Activated gamma-delta T cell (primary cell): ENCODE results near the gene RABL6.
"Not testable (repeated sequence)": the region's sequence is repeated elsewhere in the genome, so short reads cannot be mapped to it uniquely, and the experiment has no call there.

Experiments
- DNase-seq: peaks from one replicate; lab custom pipeline; 2025; lab: John Stamatoyannopoulos, UW

Gene RABL6

DNA sequence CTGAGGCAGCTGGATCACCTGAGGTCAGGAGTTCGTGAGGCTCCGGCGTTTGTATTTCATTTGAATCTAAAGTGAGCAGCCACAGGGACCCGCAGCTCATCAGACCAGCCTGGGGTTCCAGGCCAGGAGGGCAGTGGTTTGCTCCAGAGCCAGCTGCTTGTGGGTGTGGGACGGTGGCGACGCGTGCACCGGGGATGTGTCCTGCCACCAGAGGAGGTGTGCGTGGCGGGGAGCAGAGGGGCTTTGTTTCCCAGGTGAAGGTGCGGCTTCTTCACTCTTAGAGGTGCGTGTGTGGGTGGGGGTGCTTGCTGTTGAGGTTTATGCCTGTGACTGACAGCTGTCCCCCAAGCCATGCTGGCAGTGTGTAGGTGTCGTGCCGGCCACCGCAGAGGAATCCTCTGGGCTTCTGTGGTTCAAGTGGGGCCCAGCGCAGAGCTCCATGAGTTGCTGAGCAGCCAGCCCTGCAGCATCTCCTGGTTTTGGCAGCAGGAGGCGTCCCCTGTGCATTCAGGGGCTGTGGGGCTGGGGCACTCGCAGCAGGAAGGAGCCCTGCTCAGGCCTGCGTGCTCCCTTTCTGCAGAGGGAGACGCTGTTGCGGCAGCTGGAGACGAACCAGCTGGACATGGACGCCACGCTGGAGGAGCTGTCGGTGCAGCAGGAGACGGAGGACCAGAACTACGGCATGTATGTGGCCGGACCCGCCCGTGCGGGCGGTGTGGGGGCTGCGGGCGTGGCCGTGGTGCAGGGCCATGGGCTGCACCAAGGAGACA is 27.6 kb downstream of the RABL6 start:
- DNase-seq: no peak

DNA sequence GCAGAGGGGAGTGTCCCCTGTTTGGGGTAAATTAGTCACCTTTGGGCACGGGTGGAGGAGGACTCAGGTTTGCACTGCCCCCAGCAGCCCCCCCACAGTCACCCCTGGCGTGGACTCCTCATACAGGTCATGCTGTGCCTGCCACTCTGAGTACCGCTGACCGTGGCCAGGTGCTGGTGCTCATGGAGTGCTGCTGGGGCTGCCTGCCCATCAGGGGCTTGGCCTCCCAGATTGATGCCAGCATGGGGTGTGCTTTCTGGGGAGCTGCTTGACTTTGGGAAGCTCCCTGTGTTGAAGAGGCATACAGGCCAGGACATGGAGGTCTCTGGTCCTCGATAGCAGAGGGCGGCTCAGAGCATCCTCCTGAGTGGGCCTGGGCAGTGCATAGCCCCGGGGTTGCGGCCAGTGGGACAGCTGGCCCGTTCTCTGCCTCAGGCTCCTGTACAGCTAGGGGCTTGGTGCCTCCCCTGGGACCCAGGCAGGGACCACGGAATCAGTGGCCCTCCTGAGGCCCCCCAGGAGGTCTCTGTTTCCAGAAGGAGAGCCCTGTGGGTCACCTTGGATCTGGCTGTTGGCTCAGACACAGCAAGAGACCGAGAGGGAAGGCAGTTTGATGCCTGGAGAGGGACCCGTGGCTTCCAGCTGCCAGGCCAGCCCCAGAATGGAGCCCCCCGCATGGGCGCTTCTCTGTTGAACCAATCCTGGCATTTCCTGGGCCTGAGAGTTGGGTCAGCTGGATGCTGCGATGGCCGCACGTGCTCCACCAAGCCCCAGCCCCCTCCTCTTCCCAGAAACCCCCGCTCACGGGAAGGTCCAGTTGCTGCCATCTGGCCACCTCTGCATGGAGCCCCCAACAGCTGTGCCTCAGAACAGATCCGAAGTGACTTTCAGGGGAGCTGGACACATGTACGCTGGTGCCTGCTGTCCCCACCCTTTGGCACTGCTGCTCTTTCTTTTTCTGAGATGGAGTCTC is 28.5 kb downstream of the RABL6 start:
- DNase-seq: no peak

DNA sequence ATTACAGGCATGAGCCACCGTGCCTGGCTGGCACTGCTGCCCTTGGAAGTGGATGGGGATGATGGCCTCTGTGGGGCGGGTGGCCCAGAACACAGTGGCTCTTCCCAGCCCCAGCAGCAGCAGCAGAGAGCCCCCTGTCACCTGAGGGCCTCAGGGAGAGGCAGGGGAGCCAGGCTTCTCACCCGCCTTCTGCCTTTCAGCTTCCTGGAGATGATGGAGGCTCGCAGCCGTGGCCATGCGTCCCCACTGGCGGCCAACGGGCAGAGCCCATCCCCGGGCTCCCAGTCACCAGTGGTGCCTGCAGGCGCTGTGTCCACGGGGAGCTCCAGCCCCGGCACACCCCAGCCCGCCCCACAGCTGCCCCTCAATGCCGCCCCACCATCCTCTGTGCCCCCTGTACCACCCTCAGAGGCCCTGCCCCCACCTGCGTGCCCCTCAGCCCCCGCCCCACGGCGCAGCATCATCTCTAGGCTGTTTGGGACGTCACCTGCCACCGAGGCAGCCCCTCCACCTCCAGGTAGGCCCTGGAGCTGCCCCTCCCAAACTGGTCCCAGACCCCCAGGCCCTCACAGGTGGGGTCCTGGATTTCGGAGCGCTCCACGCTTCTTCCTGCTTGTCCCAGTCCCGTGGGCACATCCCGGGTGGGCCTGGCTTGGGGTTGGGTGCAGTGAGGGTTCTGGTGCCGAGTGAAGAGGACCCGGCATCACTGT is 29.6 kb downstream of the RABL6 start:
- DNase-seq: no peak

DNA sequence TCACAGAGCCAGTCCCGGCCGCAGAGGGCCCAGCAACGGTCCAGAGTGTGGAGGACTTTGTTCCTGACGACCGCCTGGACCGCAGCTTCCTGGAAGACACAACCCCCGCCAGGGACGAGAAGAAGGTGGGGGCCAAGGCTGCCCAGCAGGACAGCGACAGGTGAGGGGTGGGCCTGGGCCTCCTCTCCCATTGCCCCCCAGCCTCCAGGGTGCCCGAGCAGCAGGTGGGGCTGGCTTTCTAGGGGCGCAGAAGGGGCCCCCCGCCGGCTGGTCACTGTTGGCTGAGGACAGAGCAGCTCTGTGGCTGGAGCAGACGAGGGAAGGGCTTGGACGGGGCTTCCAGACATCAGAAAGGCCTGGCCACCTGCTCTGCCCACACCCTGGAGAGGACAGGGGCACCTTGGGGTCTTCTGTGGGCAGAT is 30.1 kb downstream of the RABL6 start:
- not testable (repeated sequence) for DNase-seq

DNA sequence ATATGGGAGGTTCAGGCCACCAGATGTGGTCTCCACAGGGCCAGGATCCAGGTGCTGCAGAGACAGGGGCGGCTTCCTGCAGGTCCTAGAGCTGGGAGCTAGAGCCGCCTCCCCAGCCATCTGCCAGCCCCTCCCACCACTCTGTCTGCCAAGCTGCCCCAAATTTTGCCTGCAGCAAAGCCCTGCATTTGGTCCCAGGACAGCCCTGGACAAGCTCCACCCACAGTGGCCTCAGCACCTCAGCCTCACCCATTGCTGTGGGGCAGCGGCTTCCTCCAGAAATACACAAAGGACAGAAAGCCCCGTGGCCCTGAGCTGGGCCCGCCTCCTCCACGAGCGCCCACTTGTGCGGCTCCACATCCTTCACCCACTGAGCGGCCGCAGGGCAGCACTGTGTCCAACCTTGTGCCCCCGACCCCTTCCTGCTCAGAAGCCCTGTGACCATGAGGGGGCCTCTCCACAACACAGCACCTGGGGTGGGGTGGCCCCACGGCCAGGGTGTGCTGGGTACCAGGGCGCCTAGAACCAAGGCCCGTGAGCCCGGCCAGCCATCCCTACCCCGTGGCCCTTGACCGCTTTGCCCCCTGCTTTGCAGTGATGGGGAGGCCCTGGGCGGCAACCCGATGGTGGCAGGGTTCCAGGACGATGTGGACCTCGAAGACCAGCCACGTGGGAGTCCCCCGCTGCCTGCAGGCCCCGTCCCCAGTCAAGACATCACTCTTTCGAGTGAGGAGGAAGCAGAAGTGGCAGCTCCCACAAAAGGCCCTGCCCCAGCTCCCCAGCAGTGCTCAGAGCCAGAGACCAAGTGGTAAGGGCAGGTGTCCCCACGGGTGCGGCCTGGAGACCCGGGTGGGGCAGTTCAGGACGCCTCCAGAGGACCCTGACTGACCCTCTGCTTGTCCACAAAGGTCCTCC is 30.8 kb downstream of the RABL6 start:
- no peak for DNase-seq

DNA sequence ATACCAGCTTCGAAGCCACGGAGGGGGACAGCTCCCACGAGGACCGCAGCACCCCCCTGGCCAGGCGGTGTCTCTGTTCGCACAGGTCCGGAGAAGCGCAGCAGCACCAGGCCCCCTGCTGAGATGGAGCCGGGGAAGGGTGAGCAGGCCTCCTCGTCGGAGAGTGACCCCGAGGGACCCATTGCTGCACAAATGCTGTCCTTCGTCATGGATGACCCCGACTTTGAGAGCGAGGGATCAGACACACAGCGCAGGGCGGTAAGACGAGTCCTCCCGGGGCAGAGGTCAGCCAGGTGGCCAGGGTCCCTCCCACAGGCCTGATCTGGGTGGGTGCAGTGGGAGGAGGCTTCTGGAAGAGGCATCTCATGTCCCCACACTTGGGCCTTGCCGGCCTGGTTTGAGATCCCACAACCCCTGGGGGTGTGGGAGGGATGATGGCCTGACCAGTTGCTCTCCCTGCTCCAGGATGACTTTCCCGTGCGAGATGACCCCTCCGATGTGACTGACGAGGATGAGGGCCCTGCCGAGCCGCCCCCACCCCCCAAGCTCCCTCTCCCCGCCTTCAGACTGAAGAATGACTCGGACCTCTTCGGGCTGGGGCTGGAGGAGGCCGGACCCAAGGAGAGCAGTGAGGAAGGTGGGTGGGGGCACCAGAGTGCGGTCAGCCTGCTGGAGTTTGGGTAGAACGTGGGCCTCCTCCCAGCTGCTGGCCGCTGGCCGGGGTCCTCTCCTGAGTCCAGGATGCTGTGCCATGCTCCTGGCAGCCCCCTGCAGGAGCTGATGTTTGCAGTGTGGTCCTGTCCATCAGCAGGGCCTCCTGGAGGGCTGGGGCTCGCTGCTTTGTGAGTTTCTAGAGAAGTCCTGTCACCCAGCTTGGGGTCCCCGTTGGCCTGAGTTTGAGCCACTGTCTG is 31.7 kb downstream of the RABL6 start:
- DNase-seq: no peak

DNA sequence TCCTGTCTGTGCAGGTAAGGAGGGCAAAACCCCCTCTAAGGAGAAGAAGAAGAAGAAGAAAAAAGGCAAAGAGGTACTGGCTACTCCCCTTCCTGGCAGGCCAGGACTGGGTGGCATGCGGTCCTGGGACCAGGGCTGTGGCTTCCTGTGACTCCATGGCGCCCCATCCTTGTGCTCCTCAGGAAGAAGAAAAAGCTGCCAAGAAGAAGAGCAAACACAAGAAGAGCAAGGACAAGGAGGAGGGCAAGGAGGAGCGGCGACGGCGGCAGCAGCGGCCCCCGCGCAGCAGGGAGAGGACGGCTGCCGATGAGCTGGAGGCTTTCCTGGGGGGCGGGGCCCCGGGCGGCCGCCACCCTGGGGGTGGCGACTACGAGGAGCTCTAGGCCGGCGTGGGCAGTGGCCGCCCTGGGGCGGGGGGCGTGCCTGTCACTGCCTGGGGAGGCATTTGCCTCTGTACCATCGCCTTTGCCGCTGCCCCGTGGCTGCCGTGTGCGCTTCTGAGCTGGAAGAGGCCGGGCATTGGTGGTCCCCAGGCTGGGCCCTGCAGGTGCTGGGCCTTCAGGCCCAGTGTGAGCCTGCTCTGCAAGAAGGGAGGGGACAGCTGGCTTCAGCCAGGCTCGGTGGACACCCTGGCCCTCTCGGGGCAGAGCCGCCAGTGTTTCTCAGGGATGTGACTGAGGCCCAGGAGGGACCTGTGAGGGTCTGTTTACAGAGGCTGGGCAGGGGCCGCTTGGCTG is 32.6 kb downstream of the RABL6 start:
- DNase-seq: no peak

DNA sequence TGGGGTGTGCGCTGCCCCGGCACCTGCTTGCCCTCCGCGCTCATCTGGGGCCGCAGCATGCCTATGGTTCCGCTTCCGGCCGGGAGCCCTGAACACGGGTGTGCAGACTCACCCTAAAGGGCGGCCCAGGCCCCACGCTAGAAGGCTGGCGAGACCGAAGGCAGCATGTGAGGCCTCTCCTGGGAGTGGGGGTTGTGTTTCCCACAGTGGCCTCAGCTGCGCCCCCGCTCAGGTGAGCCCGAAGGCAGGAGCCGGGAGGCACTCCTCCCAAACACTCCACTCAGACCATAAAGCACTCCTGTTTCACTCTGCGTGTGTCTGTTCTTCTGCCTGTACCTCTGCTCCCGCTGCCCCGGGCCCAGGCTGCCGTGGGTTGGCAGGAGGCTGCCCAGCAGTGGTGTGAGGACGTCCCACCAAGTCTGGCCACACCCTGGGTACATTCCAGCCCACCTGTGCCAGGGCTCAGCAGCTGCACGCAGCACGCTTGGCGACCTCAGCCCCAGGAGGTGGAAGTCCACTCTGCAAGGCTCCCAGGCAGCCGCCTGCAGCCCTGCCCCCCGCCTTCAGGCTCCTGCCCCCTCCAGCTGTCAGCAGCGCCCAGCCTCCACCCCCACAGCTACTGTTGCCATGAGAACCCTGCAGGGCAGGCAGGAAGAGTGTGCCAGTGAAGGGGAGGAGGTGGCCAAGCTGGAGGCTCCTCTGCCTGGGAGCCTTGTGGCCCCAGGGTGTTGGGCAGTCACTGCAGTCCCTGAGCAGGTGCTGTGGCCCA is 33.3 kb downstream of the RABL6 start:
- no peak for DNase-seq

DNA sequence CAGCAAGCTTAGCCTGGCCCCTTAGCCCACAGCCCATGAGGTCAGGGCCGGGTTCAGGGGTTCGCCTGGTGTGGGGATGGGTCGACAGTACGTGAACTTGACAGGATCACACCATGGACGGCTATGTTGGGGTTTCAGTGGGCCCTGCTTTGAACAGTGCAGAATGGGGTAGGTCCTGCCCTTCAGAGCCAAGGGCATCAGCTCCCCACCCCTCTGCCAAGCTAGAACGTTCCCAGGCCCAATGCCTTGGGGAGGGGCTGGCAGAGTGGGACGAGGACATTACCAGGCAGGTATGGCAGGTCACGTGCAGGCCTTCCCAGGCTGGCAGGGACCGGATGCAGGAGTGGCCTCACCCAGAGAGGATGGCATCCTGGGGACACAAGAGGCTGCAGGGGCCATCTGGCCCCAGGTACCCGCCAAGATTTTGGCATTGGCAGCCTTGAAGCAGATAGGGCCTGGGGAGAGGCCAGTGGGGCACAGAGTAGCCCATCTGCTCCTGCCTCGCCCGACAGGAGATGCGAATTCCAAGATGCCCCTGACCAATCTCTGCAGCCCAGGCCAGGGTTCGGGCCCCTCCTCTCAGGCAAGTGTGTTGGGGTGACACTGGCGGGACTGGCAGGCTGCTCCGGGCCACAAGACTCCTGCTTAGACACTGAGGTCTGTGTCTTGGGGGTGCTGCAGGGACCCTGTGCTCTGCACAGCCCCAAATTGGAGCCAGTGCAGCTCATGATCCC is 34.1 kb downstream of the RABL6 start:
- not testable (repeated sequence) for DNase-seq

DNA sequence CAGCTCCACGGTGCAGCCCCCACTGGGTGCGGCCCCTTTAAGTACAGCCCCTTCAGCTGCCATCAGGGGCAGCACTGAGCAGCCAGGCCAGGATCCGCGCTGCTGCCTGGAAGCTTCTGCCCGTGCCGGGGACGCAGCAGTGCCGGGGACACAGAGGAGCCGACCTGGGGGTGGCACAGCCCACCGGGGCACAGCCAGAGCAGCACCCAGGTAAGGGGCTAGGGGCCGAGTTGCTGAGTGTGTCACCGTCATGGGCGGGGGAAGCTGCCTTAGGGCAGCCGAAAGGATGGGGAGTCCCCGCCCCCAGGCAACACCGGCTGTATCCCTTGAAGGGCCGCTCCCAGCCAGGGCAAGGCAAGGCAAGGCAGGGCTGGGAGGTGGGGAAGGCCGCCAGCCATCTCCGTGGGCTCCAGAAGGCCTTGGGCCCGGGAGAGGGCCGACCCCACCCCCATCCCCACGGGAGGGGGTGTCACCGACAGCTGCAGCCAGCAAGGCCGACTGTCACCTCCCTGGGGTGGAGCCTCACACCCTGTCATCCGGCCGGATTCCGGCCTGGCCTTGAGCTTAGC is 34.7 kb downstream of the RABL6 start, which contains the start of gene AJM1:
Gene AJM1 (plus strand): TSS at position 99 of the 569 bp plus-strand sequence. CDS start 1,937 bp downstream, outside the sequence.
- peak; percentile 44 for DNase-seq

DNA sequence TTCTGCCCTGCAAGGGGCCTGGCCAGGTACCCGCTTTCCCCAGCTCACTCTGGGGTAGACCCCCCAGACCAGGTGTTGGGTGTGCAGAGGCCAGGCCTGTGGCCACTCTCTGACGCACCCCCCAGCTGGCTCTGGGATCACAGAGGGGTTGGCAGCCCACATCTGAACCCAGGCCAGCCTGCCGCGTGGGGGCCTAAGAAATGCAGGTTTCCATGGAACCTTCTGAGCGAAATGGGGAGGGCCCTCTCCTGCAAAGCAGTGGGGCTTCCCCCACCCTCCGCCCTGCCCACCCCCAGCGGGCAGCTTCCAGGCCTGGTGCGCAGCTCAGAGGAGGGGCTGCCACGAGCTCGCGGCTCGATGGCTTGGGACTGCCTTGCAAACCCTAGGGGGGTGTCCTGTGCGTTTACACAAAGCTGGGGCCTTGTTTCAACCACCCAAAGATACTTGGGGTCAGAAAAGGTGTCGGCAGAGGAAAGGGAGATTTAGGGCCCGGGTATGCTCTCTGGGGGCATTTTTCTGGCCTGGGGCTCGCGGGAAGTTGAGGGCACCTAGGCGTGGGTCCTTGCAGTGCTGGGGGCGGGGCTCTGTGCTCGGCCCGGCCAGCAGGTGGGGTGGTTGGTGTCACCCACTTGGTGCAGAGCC is 35.5 kb downstream of the RABL6 start:
- not testable (repeated sequence) for DNase-seq

DNA sequence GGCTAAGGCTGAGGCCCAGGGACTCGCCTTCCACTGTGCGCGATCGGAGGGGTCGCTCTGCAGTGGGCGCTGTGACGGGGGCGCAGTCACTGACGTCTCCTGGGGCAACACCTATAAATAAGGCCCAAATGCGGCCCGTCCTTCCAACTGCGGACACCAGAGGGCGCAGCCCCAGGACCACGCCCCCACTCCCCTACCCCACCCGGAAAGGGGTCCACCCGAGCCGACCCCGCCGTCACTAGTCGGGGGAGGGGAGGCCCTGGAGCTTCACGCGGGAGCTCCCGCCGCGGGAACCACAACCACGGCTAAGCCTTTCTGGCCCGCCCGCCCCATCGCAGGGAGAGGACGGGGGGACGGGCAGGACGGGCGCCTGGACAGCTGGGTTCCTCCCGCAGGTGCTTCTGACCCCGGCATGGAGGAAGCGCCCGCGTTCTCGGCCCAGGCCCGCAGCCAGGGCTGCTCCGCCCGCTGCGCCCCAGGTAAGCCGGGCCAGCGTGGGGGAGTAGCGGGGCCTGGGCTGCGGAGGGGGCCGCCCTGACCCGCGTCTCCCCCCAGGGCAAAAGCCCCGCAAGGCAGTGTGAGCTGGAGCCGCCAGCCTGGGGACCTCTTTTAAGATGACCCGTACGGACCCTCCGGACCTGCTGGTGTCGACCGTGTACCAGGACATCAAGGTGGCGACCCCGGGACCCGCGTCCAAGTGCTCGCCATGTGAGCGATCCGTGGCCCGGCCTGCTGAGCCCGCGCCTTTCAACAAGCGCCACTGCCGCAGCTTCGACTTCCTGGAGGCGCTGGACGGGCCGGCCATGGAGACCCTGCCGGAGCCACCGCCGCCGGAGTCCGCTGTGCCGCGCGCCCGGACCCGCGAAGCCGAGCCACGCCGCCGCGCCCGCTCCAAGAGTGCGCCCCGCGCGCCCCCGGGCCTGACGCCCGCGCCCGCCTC is 36.3 kb downstream of the RABL6 start:
- DNase-seq: not testable (repeated sequence)

DNA sequence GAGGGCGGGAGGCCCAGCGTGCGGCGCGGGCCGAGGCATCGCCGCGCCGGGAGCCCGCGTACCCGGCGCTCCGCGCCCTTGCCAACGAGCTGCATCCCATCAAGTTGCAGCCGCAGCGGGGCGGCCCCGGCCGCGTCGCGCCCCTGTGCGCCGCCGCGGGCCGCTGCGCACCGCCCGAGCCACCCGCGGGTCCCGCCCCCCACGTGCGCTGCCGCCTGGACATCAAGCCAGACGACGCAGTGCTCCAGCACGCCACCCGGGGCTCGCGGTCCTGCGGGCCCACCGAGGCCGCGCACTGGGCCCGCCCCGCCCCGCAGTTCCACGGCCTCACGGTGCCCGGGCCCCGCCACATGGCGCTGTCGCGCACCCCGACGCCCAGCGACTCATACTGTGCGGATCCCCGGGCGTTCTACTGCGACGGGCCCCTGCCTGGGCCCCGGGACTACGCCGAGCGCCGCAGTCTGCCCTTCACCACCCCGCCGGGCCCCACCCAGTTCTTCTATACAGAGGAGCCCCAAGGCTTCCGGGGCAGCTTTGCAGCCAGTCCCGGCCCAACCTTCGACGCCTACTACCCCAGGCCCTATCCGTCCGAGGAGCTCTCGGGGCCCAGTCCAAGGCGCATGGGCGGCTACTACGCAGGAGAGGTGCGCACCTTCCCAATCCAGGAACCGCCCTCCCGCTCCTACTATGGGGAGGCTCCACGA is 37.2 kb downstream of the RABL6 start:
- DNase-seq: no peak

DNA sequence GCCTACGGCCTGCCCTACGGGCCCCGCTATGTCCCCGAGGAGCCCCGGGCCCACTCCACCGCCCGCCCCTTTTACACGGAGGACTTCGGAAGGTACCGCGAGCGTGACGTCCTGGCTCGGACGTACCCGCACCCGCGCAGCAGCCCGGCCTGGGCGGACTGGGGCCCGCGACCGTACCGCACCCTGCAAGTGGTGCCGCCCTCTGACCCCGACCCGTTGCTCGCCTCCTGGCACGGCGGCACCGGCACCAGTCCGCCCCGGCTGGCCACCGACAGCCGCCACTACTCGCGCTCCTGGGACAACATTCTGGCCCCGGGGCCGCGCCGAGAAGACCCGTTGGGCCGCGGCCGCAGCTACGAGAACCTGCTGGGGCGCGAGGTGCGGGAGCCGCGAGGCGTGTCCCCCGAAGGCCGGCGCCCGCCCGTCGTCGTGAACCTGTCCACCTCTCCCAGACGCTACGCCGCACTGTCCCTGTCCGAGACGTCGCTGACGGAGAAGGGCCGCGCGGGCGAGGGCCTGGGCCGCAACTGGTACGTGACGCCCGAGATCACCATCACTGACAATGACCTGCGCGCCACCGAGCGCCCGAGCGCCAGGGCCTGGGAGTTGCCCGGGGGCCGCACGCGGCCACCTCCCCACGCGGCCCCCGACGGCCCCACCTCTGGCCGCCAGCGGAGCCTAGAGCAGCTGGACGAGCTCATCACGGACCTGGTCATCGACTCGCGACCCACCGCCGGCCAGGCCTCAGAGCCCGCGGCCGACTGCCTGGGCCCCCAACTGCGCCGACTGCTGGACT is 37.9 kb downstream of the RABL6 start:
- DNase-seq: no peak
